ENCODE results near the gene PFDN5.

DNA sequence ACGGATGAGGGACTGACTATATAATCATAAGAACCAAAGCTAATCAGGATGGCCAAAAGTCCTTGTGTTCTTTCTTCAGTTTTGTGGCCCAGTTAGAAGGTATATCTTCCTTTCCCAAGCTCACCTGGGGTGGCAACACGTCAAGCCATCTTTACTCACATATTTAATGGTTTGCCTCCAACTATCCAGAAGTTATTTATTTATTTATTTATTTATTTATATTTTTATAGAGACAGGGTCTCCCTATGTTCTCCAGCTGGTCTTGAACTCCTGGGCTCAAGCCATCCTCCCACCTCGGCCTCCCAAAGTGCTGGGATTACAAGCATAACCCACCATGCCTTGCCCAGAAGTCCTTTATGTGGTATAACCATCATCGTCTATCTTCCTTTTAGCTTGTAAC is 52.6 kb downstream of the PFDN5 start:
- TF ChIP-seq, protein P1, sequence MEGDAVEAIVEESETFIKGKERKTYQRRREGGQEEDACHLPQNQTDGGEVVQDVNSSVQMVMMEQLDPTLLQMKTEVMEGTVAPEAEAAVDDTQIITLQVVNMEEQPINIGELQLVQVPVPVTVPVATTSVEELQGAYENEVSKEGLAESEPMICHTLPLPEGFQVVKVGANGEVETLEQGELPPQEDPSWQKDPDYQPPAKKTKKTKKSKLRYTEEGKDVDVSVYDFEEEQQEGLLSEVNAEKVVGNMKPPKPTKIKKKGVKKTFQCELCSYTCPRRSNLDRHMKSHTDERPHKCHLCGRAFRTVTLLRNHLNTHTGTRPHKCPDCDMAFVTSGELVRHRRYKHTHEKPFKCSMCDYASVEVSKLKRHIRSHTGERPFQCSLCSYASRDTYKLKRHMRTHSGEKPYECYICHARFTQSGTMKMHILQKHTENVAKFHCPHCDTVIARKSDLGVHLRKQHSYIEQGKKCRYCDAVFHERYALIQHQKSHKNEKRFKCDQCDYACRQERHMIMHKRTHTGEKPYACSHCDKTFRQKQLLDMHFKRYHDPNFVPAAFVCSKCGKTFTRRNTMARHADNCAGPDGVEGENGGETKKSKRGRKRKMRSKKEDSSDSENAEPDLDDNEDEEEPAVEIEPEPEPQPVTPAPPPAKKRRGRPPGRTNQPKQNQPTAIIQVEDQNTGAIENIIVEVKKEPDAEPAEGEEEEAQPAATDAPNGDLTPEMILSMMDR (conservative IDR thresholded peaks at IDR 0.05; ENCODE audit: low read depth, low read length): no peak
- no peak for TF ChIP-seq EZH2 (IDR thresholded peaks at IDR 0.05; ENCODE audit: borderline replicate concordance, low read depth, low read length, poor library complexity, severe bottlenecking)
